Measurements from ENCODE around the gene CEACAM3.

GRCh38 chr19:41808663-41809566 lies 12.5 kb downstream of the CEACAM3 start:
- TF ChIP-seq CTCF (IDR thresholded peaks at IDR 0.05) (no peak), EP300 (IDR thresholded peaks at IDR 0.05) (no peak), POLR2A (IDR thresholded peaks at IDR 0.05; ENCODE audit: low read depth) (no peak), POLR2AphosphoS5 (IDR thresholded peaks at IDR 0.05) (no peak)

All from esophagus muscularis mucosa (tissue), 4 donors.